ENCODE data around the gene SERPINA12. TPM values are rescaled to one million over a fixed set of nuclear protein-coding genes. Genes with fewer than 3 reads are reported as not detected.

Gene SERPINA12
- total and polyA plus RNA-seq, 2 of the 13 experiments (the other 11 are each of a cell fraction or from before 2014, with no cell fraction given): 0.08 TPM; not detected in 1

GRCh38 chr14:94548999-94549985 lies 40.0 kb upstream of the SERPINA12 start (continued):
- TF ChIP-seq NFRKB (IDR thresholded peaks at IDR 0.05) (no peak), CEBPG (CRISPR knock-in tag; IDR thresholded peaks at IDR 0.05) (no peak), HOXA7 (CRISPR knock-in tag; IDR thresholded peaks at IDR 0.05) (no peak), ZNF414 (CRISPR knock-in tag; IDR thresholded peaks at IDR 0.05) (no peak), ATF7-NPFF (CRISPR knock-in tag; IDR thresholded peaks at IDR 0.05; ENCODE audit: low read depth) (0 out of 2 replicates have a peak, but pooled peaks have one; percentile 32), TEAD3 (CRISPR knock-in tag; optimal IDR thresholded peaks at IDR 0.05; ENCODE audit: borderline replicate concordance) (peak; percentile 11), ZNF557 (CRISPR knock-in tag; IDR thresholded peaks at IDR 0.05) (no peak), ZNF276 (CRISPR knock-in tag; IDR thresholded peaks at IDR 0.05; ENCODE audit: low read depth) (no peak), REXO4 (CRISPR knock-in tag; IDR thresholded peaks at IDR 0.05; ENCODE audit: borderline replicate concordance) (no peak), YY1 (IDR thresholded peaks at IDR 0.05; ENCODE audit: insufficient read depth, insufficient replicate concordance, low read depth, low read length) (peak; percentile 24), DMTF1 (CRISPR knock-in tag; IDR thresholded peaks at IDR 0.05) (no peak), ZNF446 (CRISPR knock-in tag; IDR thresholded peaks at IDR 0.05) (no peak), ZKSCAN1 (IDR thresholded peaks at IDR 0.05; ENCODE audit: low read length) (no peak), YEATS4 (CRISPR knock-in tag; IDR thresholded peaks at IDR 0.05; ENCODE audit: borderline replicate concordance) (no peak), AKAP8 (CRISPR knock-in tag; IDR thresholded peaks at IDR 0.05) (no peak), FOSL1 (CRISPR knock-in tag; IDR thresholded peaks at IDR 0.05; ENCODE audit: borderline replicate concordance) (no peak), SIN3B (IDR thresholded peaks at IDR 0.05; ENCODE audit: low read length) (no peak), RXRB (CRISPR knock-in tag; IDR thresholded peaks at IDR 0.05; ENCODE audit: borderline replicate concordance) (no peak), SP1 (IDR thresholded peaks at IDR 0.05) (no peak), SP1 (CRISPR knock-in tag; IDR thresholded peaks at IDR 0.05) (no peak), ZNF30 (CRISPR knock-in tag; IDR thresholded peaks at IDR 0.05) (no peak), ZNF891 (CRISPR knock-in tag; IDR thresholded peaks at IDR 0.05) (no peak)
- TF ChIP-seq, protein P1, sequence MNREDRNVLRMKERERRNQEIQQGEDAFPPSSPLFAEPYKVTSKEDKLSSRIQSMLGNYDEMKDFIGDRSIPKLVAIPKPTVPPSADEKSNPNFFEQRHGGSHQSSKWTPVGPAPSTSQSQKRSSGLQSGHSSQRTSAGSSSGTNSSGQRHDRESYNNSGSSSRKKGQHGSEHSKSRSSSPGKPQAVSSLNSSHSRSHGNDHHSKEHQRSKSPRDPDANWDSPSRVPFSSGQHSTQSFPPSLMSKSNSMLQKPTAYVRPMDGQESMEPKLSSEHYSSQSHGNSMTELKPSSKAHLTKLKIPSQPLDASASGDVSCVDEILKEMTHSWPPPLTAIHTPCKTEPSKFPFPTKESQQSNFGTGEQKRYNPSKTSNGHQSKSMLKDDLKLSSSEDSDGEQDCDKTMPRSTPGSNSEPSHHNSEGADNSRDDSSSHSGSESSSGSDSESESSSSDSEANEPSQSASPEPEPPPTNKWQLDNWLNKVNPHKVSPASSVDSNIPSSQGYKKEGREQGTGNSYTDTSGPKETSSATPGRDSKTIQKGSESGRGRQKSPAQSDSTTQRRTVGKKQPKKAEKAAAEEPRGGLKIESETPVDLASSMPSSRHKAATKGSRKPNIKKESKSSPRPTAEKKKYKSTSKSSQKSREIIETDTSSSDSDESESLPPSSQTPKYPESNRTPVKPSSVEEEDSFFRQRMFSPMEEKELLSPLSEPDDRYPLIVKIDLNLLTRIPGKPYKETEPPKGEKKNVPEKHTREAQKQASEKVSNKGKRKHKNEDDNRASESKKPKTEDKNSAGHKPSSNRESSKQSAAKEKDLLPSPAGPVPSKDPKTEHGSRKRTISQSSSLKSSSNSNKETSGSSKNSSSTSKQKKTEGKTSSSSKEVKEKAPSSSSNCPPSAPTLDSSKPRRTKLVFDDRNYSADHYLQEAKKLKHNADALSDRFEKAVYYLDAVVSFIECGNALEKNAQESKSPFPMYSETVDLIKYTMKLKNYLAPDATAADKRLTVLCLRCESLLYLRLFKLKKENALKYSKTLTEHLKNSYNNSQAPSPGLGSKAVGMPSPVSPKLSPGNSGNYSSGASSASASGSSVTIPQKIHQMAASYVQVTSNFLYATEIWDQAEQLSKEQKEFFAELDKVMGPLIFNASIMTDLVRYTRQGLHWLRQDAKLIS (CRISPR knock-in tag; IDR thresholded peaks at IDR 0.05): no peak

Measured in HepG2 (cell line).